SK-N-SH treated with all-trans-retinoic acid at 6 μM for 48 hours (cell line): ENCODE results near the gene HOXD12.

Source experiments
- ARNTL ChIP-seq: fragments of 450-650 bp; formaldehyde crosslinking; IDR thresholded peaks from 2 replicates; pipeline ENCODE4 v1.5.0; 2020; ENCODE audit warnings: low read depth, mild to moderate bottlenecking, moderate library complexity, borderline replicate concordance
- CSDC2 ChIP-seq: fragments of 250-450 bp; sonication (Bioruptor Pico); IDR thresholded peaks from 2 replicates; pipeline ENCODE4 v1.5.0; 2020; ENCODE audit warnings: mild to moderate bottlenecking, moderate library complexity
- ESRRG ChIP-seq: fragments of 250-450 bp; sonication (Bioruptor Pico); IDR thresholded peaks from 2 replicates; pipeline ENCODE4 v1.6.1; 2021; ENCODE audit warnings: mild to moderate bottlenecking
- GLIS3 ChIP-seq: fragments of 250-450 bp; sonication (Bioruptor Pico); IDR thresholded peaks from 2 replicates; pipeline ENCODE4 v1.5.0; 2020; ENCODE audit warnings: mild to moderate bottlenecking, moderate library complexity
- OSR1 ChIP-seq: fragments of 250-450 bp; sonication (Bioruptor Pico); IDR thresholded peaks from 2 replicates; pipeline ENCODE4 v1.8.0; 2022; ENCODE audit warnings: moderate library complexity, mild to moderate bottlenecking, inconsistent platforms
- RARB ChIP-seq: fragments of 250-450 bp; sonication (Bioruptor Pico); IDR thresholded peaks from 2 replicates; pipeline ENCODE4 v1.8.0; 2021; ENCODE audit warnings: mild to moderate bottlenecking, moderate library complexity
- TCF4 ChIP-seq: fragments of 250-450 bp; sonication (Bioruptor Pico); IDR thresholded peaks from 2 replicates; pipeline ENCODE4 v1.8.0; 2021; ENCODE audit warnings: mild to moderate bottlenecking, moderate library complexity, borderline replicate concordance
- TOX ChIP-seq: fragments of 250-450 bp; sonication (Bioruptor Pico); IDR thresholded peaks from 2 replicates; pipeline ENCODE4 v1.8.0; 2021; ENCODE audit warnings: mild to moderate bottlenecking, moderate library complexity, borderline replicate concordance
- ZFP30 ChIP-seq: fragments of 450-650 bp; formaldehyde crosslinking; IDR thresholded peaks from 2 replicates; pipeline ENCODE4 v1.5.0; 2022; ENCODE audit warnings: mild to moderate bottlenecking, moderate library complexity
- ZNF8 ChIP-seq: fragments of 450-650 bp; formaldehyde crosslinking; IDR thresholded peaks from 2 replicates; pipeline ENCODE4 v1.5.0; 2020; ENCODE audit warnings: mild to moderate bottlenecking, moderate library complexity
- TF ChIP-seq, protein P1 (sequence below): fragments of 250-450 bp; sonication (Bioruptor Pico); IDR thresholded peaks from 2 replicates; pipeline ENCODE4 v1.5.1; 2020; ENCODE audit warnings: low read depth, mild to moderate bottlenecking, moderate library complexity
- TF ChIP-seq, protein P2 (sequence below): fragments of 250-450 bp; sonication (Bioruptor Pico); IDR thresholded peaks from 2 replicates; pipeline ENCODE4 v1.8.0; 2020; ENCODE audit warnings: mild to moderate bottlenecking, moderate library complexity, borderline replicate concordance
- TF ChIP-seq, protein P3 (sequence below): fragments of 250-450 bp; sonication (Bioruptor Pico); IDR thresholded peaks from 2 replicates; pipeline ENCODE4 v1.8.0; 2021; ENCODE audit warnings: low read depth, mild to moderate bottlenecking, moderate library complexity, borderline replicate concordance
- TF ChIP-seq, protein P4 (sequence below): fragments of 250-450 bp; sonication (Bioruptor Pico); IDR thresholded peaks from 2 replicates; pipeline ENCODE4 v1.5.1; 2021; ENCODE audit warnings: mild to moderate bottlenecking, moderate library complexity

DNA sequence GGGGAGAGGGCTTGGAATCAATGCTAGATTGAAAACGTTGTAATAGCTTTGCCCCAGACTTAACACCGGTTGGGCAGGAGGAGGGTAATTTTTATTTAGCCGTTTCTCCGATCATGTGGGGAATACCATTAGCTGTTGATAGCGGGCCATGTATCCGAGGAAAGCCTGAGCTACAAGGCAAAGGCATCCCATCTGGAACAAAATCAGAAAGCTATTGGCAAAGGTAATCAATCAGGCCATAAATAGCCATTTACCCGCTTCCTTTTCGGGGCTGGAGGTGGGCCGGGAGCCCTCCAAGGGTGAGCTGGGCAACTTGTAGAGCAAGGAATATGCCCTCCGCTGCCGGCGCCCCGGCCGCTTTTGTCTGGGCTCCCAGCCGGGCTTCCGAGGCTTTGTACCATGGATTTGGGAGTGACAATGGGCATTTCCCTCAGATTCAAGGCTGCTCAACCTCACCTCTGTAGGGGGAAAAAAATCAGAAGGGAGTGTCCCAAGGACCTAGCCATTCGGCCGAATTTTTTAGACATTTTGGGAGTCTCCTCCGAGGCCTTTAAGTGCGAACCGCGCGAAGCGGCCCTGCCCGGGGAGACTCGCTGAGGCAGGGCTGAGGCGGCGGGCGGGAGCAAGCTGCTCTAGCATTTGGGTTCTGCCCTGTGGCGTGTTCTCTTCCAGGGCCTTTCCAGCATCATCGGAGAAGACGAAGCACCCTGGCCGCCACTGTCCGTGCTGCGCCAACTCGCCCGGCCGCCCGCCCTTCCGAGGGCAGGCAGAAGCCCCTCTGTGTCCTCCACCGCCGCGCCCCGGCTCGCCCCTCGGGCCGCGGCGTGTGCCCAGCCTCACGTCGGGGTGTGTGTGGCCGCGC is 21.8 kb downstream of the HOXD12 start:
- TF ChIP-seq ESRRG, result no peak
- no peak for TF ChIP-seq OSR1 (CRISPR knock-in tag)
- TF ChIP-seq ZFP30 (CRISPR knock-in tag), result no peak
- TF ChIP-seq, protein P1, sequence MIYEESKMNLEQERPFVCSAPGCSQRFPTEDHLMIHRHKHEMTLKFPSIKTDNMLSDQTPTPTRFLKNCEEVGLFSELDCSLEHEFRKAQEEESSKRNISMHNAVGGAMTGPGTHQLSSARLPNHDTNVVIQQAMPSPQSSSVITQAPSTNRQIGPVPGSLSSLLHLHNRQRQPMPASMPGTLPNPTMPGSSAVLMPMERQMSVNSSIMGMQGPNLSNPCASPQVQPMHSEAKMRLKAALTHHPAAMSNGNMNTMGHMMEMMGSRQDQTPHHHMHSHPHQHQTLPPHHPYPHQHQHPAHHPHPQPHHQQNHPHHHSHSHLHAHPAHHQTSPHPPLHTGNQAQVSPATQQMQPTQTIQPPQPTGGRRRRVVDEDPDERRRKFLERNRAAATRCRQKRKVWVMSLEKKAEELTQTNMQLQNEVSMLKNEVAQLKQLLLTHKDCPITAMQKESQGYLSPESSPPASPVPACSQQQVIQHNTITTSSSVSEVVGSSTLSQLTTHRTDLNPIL, result no peak
- TF ChIP-seq, protein P2, sequence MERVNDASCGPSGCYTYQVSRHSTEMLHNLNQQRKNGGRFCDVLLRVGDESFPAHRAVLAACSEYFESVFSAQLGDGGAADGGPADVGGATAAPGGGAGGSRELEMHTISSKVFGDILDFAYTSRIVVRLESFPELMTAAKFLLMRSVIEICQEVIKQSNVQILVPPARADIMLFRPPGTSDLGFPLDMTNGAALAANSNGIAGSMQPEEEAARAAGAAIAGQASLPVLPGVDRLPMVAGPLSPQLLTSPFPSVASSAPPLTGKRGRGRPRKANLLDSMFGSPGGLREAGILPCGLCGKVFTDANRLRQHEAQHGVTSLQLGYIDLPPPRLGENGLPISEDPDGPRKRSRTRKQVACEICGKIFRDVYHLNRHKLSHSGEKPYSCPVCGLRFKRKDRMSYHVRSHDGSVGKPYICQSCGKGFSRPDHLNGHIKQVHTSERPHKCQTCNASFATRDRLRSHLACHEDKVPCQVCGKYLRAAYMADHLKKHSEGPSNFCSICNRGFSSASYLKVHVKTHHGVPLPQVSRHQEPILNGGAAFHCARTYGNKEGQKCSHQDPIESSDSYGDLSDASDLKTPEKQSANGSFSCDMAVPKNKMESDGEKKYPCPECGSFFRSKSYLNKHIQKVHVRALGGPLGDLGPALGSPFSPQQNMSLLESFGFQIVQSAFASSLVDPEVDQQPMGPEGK (CRISPR knock-in tag), result no peak
- TF ChIP-seq ZNF8, result no peak
- no peak for TF ChIP-seq TCF4 (CRISPR knock-in tag)
- TF ChIP-seq CSDC2 (CRISPR knock-in tag), result no peak
- TF ChIP-seq, protein P3, sequence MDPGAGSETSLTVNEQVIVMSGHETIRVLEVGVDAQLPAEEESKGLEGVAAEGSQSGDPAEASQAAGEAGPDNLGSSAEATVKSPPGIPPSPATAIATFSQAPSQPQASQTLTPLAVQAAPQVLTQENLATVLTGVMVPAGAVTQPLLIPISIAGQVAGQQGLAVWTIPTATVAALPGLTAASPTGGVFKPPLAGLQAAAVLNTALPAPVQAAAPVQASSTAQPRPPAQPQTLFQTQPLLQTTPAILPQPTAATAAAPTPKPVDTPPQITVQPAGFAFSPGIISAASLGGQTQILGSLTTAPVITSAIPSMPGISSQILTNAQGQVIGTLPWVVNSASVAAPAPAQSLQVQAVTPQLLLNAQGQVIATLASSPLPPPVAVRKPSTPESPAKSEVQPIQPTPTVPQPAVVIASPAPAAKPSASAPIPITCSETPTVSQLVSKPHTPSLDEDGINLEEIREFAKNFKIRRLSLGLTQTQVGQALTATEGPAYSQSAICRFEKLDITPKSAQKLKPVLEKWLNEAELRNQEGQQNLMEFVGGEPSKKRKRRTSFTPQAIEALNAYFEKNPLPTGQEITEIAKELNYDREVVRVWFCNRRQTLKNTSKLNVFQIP (CRISPR knock-in tag), result no peak
- no peak for TF ChIP-seq ARNTL (CRISPR knock-in tag)
- TF ChIP-seq, protein P4, sequence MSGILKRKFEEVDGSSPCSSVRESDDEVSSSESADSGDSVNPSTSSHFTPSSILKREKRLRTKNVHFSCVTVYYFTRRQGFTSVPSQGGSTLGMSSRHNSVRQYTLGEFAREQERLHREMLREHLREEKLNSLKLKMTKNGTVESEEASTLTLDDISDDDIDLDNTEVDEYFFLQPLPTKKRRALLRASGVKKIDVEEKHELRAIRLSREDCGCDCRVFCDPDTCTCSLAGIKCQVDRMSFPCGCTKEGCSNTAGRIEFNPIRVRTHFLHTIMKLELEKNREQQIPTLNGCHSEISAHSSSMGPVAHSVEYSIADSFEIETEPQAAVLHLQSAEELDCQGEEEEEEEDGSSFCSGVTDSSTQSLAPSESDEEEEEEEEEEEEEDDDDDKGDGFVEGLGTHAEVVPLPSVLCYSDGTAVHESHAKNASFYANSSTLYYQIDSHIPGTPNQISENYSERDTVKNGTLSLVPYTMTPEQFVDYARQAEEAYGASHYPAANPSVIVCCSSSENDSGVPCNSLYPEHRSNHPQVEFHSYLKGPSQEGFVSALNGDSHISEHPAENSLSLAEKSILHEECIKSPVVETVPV (CRISPR knock-in tag), result no peak
- no peak for TF ChIP-seq TOX (CRISPR knock-in tag)
- TF ChIP-seq RARB, result no peak
- no peak for TF ChIP-seq GLIS3 (CRISPR knock-in tag)
